HG03045 (cell line): ENCODE measurements around the gene ANKRD13D.

Source experiments
- ATAC-seq: cut with Tn5 transposase; IDR thresholded peaks from one replicate; pipeline ENCODE4 v1.9.1; 2021; ENCODE audit warnings: mild to moderate bottlenecking, moderate library complexity; ENCODE audit not compliant: unreplicated experiment

ANKRD13D gene

DNA sequence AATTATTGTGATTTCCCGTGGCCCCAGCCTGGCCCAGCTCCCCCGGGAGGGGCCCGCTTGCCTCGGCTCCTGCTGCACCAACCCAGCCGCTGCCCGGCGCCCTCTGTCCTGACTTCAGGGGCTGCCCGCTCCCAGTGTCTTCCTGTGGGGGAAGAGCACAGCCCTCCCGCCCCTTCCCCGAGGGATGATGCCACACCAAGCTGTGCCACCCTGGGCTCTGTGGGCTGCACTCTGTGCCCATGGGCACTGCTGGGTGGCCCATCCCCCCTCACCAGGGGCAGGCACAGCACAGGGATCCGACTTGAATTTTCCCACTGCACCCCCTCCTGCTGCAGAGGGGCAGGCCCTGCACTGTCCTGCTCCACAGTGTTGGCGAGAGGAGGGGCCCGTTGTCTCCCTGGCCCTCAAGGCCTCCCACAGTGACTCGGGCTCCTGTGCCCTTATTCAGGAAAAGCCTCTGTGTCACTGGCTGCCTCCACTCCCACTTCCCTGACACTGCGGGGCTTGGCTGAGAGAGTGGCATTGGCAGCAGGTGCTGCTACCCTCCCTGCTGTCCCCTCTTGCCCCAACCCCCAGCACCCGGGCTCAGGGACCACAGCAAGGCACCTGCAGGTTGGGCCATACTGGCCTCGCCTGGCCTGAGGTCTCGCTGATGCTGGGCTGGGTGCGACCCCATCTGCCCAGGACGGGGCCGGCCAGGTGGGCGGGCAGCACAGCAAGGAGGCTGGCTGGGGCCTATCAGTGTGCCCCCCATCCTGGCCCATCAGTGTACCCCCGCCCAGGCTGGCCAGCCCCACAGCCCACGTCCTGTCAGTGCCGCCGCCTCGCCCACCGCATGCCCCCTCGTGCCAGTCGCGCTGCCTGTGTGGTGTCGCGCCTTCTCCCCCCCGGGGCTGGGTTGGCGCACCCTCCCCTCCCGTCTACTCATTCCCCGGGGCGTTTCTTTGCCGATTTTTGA, 3.3 kb upstream of the ANKRD13D start:
- no peak for ATAC-seq

DNA sequence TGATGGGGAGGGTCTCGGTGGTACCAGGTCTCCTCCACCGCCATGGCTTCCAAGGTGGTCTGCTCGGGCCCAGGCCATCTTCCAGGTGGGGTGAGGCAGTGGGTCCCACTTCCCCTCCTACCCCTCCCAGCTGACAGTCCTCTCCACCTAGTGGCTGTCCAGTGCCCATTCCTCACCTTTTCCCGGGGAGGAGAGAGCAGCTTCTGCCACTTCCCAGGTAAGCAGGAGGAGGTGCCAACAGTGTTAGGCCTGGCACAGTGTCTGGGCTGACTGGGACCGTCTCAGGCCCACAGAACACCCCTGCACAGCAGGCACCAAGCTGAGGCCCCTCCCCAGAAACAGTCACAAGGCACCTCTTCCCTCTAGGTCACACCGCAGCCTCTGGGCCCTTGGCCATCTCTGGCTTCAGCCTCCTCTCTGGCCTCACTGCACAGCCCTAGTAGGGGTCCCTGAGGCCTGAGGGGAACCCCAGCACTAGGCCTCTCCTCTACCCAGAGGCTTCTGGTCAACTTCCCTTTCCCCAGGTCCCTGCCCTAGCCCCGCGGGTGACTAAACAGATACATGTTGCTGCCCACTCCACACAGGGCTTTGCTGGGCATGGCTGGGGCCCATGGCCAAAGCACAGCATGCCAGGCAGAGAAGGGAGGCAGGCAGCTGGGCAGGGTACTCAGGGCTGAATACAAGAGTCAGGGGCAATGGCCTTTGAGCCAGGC, 2.3 kb upstream of the ANKRD13D start:
- no peak for ATAC-seq

DNA sequence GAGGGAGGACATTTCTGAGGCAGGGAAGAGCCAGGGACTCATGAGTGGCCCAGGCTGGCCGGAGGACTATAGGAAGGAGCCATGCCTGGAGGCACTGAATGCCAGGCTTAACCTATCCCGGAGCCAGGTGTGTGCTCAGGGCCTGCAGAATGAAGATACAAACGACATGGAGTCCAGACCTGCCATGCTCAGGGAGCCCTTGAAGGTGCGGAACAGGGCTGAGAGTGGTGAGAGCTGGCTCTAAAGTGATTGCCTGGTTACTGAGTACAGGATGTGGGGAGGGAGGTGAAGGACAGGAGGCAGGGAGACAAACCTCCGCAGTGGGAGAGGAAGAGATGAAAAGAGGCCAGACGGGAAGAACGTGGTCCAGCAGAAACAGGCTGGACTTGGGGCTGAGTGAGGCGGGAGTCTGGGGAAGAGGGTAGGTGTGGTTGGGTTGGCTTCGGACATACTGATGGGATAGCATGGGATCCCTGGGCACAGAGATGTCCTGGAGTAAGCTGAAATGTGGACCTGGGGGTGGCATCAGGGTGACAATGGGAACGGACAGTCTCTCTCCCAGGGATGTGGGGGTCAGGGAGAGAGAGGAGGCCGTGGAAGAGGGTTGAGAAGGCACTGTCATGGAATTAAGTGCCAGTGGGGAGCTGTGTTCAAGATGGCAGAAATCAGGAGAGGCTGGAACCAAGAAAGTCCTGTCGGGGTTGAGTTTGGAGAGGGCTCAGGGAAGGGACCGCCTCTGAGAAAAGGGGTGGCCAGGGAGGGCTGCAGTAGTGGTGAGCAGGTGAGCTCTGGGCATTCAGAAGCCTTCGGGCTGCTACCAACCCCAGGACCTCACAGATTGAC, 1.5 kb upstream of the ANKRD13D start:
- no peak for ATAC-seq

DNA sequence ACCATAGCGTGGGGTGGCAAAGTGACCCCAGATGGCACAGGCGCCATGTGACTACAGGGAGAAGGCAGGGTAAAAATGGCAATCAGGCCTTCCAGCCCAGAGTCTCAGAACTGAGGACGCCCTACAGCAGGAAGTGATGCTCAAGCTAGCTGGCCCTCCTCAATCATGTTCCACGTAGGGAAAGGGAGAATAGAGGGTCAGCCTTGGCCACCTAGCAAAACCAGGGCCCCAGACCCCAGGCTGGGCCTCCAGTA, 978 bp upstream of the ANKRD13D start:
- ATAC-seq: no peak

DNA sequence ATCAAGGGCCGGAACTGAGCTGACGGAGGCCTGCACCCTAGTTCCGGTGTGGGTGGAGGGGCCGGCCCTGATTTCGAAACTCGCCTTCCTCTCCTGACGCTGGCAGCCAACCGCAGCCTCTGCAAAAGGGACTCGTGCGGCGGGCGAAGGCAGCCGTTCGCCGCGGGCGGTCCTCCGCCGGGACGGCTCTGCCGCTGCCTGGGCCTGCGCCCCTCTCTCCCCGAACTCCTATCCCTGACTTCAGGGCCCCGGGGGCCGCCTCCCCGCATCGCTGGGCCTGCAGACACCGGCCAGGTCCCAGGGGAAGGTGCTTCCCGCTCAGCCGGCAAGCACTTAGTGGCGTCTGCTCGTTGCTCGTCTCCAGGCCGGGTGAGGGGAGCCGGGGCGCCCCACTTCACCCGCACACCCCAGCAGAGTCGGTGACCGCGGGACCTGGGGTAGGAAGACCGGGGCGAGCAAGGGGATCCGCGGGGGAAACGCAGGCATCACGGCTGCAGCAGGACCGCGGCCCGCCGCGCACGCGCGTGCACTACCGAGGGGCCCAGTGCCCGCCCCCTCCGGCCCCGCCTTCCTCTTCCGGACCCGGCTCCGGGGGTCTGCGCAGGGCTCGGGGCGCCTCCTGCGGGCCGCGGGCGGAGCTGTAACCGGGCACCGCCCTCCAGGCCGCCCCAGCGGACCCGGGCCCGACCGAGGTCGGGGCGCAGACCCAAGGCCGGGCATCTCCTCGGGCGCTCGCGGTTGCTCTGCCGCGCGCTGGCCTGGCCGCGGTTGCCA, 464 bp upstream of the ANKRD13D start:
- peak; percentile 64 for ATAC-seq

DNA sequence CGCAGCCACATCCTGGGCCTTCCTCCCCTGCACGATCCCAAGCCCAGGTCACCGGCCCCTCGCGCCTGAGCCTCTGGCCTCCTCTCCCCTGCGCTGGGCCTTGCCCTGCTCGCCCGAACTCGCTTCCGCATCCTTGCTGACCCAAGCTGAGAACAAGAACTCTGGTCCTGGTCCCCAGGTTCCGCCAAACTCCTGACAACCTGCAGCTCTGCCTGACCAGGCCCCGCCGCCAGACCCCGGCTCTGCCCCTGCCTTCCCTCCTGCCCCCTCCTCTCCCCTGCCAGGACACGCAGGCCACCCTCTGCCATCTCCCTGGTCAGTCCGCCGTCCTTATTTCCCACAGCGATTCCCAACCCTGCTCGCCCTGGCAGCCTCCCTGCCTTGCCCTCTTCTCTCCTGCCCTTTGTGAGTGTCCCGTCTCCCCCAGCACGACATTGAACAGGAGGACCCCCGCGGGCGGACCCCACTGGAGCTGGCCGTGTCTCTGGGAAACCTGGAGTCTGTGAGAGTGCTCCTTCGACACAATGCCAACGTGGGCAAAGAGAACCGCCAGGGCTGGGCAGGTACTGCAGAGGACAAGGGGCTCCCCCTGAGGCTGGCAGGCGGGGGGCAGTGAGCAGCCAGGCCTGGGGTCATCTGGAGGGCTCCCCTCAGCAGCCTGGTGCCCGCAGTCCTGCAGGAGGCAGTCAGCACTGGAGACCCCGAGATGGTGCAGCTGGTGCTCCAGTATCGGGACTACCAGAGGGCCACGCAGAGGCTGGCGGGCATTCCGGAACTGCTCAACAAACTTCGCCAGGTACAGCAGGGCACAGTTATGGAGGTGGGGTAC, 762 bp downstream of the ANKRD13D start:
- ATAC-seq: no peak

DNA sequence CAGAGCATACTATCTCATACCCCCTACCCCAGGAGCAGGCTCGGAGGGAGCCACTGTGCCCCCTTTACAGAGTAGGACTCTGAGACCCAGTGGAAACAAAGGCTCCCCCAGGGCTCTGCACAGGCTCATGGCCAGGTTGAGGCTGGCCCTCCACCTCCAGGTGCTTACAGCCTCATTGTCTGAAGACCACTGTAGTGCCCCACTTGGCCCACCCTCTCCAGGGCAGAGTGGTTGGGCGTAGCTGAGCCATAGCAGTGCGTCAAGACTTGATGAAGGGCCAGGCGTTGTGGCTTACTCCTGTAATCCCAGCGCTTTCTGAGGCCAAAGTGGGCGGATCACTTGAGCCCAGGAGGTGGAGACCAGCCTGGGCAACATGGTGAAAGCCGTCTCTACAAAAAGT, 1.7 kb downstream of the ANKRD13D start:
- no peak for ATAC-seq

DNA sequence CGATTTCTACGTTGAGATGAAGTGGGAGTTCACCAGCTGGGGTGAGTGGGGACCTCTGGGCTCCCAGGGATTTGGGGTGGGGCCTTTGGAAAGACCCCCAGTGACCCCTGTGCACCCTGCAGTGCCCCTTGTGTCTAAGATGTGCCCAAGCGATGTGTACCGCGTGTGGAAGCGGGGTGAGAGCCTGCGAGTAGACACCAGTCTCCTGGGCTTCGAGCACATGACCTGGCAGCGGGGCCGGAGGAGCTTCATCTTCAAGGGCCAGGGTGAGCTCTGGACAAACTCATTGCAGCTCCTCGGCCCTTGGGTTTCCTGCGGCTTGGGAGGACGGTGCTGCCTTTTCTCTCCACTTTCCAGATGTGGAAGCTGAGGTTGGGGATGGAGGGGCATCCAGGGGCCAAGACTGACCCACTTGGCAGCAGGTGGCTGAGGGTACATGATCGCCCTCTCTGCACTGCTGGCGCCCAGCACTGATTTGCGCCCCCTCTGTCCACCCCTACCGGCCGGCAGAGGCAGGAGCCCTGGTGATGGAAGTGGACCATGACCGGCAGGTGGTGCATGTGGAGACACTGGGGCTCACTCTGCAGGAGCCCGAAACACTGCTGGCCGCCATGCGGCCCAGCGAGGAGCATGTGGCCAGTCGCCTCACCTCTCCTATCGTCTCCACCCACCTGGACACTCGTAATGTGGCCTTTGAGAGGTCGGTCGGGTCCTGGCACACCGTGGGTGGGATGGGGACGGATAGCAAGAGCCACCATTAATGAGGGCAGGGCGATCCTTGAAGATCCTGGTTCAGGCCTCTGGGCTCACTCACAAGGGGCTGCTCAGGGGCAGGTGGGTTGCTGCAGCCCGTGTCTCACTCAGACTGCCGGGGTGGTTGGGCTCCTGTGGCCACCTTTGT, 2.6 kb downstream of the ANKRD13D start:
- ATAC-seq: no peak

DNA sequence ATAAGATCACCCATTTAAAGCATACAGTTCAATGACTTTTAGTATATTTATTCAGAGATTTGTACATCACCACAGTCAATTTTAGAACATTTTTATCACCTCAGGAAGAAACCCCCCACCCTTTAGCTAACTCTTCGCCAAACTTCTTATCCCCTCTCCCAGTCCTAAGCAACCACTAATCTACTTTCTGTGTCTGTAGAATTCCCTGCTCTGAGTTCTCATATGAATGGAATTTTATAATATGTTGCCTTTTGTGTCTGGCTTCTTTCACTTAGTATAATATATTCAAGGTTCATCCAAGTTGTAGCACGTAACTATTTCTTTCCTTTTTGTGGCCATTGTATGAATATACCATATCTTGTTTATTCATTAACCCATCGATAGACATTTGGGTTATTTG, 3.6 kb downstream of the ANKRD13D start:
- no peak for ATAC-seq

DNA sequence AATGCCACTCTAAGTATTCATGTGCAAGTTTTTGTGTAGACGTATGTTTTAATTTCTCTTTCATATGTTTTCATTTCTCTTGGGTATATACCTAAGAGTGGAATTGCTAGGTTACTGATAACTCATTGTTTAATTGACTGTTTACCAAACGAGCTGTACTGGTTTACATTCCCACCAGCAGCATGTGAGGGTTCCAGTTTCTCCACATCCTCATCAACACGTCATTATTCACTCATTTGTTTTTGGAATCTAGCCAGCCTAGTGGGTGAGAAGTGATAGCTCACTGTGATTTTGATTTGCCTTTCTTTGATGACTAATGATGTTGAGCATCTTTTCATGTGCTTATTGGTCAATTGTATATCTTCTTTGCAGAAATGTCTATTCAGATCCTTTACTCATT, 4.0 kb downstream of the ANKRD13D start:
- no peak for ATAC-seq

DNA sequence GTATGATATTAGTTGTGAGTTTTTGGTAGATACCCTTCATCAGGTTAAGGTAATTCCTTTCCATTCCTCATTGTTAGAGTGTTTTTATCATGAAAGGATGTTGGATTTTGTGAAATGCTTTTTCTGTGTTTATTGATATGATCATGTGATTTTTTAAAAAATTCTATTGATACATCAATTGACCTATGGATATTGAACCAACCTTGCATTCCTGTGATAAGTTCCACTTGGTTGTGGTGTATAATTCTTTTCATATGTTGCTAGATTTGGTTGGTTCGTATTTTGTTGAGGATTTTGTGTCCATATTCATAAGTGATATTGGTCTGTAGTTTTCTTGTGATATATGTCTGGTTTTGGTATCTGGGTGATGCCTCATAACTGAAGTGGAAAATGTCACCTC, 6.7 kb downstream of the ANKRD13D start:
- no peak for ATAC-seq

DNA sequence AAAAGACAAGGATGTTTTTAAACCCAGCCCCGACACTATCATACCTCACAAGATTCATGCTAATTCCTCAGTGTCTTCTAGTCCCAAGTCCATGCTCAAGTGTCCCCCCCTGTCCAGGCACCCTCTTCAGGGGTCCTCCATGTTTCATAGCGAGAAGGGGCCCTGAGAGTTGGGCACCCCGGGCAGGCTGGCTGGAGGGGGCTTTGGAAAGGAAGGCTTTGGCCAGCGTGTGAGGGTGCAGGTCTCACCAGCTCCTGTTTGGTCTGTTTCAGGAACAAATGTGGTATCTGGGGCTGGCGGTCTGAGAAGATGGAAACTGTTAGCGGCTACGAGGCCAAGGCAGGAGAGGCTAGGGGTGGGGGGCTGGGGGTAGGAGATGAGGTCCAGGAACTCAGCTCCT, 9.7 kb downstream of the ANKRD13D start:
- ATAC-seq: no peak

DNA sequence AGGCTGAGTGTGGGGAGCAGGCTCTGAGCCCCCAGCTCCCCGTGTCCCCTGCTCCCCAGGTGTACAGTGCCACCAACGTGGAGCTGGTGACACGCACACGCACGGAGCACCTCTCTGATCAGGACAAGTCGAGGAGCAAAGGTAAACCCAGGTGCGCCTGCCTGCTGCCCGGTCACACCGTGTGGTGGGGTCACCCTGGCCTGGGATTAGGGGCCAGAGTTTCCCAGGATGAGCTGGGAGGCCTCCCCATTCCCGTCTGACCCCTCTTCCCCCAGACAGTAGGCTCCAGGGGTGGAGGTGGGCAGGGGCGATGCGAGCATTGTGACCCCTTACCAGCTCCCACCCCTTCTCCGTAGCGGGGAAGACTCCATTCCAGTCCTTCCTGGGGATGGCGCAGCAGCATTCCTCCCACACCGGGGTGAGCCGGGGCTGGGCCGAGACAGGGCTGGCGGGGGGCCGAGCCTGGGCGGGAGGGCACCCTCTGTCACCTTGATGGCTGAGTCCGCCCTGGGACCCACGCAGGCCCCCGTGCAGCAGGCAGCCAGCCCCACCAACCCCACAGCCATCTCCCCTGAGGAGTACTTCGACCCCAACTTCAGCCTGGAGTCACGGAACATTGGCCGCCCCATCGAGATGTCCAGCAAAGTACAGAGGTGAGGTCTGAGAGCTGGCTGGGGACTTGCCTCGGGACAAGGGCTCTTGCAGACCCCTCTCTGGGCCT, 10.5 kb downstream of the ANKRD13D start:
- no peak for ATAC-seq

DNA sequence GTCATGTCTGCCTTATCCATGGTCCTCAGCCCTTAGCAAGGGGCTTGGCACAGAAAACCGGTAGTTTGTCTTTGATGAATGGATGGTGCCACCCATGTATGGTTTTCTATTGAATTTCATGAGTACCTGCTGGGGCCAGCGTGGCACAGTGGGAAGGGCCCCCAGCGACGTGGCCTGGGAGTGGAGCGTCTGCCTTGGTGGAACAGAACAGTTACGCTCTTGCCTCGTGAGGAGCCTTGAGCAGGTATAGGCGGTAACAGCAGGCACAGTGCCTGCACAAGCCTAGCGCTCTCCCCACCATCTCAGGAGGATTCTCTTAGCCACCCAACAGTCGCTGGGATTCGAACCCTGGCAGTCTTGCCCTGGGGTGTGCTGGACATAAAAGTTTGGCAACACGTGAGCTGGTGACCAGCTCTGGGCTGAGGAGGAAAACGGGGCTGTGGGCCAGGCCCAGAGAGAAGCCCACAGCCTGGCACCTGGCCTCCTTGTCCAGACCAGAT, 11.2 kb downstream of the ANKRD13D start:
- no peak for ATAC-seq

DNA sequence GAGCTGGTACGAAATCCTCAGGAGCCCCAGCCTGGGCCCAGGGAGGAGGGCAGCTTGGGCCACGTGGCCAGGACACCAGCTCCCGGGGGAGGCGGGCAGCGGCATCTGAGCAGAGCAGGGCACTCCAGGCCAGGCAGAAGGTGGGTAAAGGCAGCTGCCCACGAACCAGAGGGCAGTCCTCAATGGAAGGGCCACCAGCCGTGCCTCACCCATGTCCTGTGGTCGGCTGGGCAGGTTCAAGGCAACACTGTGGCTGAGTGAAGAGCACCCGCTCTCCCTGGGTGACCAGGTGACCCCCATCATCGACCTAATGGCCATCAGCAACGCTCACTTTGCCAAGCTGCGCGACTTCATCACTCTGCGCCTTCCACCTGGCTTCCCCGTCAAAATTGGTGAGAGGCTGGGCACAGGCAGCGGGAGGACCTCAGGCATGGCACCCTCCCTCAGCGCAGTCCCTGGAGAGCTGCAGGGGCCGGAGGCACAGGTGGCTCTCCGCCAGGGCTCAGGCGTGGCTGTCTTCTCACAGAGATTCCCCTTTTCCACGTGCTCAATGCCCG, 11.7 kb downstream of the ANKRD13D start:
- ATAC-seq: no peak

DNA sequence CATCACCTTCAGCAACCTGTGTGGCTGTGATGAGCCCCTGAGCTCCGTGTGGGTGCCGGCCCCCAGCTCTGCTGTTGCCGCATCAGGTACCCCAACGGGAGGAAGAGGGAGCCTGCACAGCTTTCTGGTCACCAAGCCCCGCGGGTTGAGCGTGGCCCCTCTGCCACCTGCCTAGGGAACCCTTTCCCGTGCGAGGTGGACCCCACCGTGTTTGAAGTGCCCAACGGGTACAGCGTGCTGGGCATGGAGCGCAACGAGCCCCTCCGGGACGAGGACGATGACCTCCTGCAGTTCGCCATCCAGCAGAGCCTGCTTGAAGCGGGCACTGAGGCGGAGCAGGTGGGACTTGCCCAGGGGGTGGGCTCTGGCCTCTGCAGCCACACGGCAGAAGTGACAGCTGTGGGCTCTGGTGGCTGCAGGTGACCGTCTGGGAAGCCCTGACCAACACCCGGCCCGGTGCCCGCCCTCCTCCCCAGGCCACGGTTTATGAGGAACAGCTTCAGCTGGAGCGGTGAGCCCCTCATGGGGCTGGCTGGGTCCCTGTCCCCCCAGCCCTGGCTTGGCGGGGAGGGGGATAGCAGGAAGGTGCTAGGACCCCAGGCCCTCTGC, 12.3 kb downstream of the ANKRD13D start:
- no peak for ATAC-seq

DNA sequence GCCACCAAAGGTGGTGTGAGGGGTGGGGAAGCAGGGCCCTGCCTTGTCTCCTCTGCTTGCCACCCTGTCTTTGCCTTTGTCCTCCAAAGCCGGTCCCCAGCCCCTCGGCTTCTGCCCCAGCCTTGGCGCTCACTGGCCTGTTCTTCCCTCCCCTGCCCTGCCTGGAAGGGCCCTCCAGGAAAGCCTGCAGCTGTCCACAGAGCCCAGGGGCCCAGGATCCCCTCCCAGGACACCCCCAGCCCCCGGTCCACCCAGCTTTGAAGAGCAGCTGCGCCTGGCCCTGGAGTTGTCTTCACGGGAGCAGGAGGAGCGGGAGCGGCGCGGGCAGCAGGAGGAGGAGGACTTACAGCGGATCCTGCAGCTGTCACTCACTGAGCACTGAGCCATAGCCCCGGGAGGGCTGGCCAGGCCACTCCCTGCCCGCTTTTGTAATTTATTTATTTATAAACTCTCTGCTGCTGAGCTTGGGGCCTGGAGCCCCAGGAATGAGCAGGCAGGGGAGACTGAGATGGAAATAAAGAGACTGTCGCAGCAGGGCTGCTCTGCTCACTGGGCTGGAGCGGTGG, 12.9 kb downstream of the ANKRD13D start:
- no peak for ATAC-seq
